Measurements from ENCODE around the gene TMED1. TPM values are rescaled to one million over a fixed set of nuclear protein-coding genes. Genes with fewer than 3 reads are reported as not detected.

The TMED1 gene
- total RNA-seq, 4 donors from 2014 or later, result 14.4 to 34.9 (median 26.5) TPM

GRCh38 chr19:10808937-10809649 lies 26.9 kb downstream of the TMED1 start:
- no peak for DNase-seq (ENCODE audit: low spot score in 2 of 2)
- TF ChIP-seq POLR2A (IDR thresholded peaks at IDR 0.05) (no peak), CTCF (IDR thresholded peaks at IDR 0.05) (no peak)
- intact Hi-C loops (cut with DNase I; ENCODE audit: low total_unique reads), result no loop called here
- 66 to 76% methylated on average over 6 to 10 of the region's 10 CpGs for WGBS, 2 donors
- no peak overlapping the region for H3K4me3 ChIP-seq (ENCODE audit: low read depth, poor library complexity, severe bottlenecking)

GRCh38 chr19:10805758-10806247 lies 30.2 kb downstream of the TMED1 start:
- no peak for DNase-seq (ENCODE audit: low spot score in 2 of 2)
- H3K4me3 ChIP-seq (ENCODE audit: low read depth, poor library complexity, severe bottlenecking), result no peak overlapping the region
- 86 to 90% methylated on average over 9 to 11 of the region's 11 CpGs for WGBS, 2 donors
- TF ChIP-seq CTCF (IDR thresholded peaks at IDR 0.05), result no peak
- no peak for TF ChIP-seq POLR2A (IDR thresholded peaks at IDR 0.05)
- intact Hi-C loops (cut with DNase I; ENCODE audit: low total_unique reads), result no loop called here

GRCh38 chr19:10805065-10805757 lies 30.8 kb downstream of the TMED1 start:
- no peak for DNase-seq (ENCODE audit: low spot score in 2 of 2)
- TF ChIP-seq POLR2A (IDR thresholded peaks at IDR 0.05) (no peak), CTCF (IDR thresholded peaks at IDR 0.05) (no peak)
- intact Hi-C loops (cut with DNase I; ENCODE audit: low total_unique reads), result no loop called here
- H3K4me3 ChIP-seq (ENCODE audit: low read depth, poor library complexity, severe bottlenecking), result no peak overlapping the region
- whole genome bisulfite sequencing, 2 donors, result 86 to 90% methylated on average over 11 of the region's 11 CpGs

- no peak for TF ChIP-seq CTCF (IDR thresholded peaks at IDR 0.05)
- no peak for TF ChIP-seq POLR2A (IDR thresholded peaks at IDR 0.05)
- no peak for DNase-seq (ENCODE audit: low spot score in 2 of 2)
- no peak overlapping the region for H3K4me3 ChIP-seq (ENCODE audit: low read depth, poor library complexity, severe bottlenecking)
- intact Hi-C loops (cut with DNase I; ENCODE audit: low total_unique reads), result no loop called here
- 95 to 97% methylated on average over 9 of the region's 9 CpGs for WGBS, 2 donors
Measured at GRCh38 chr19:10803252-10803651, 32.8 kb downstream of the TMED1 start.

GRCh38 chr19:10802479-10802878 lies 33.5 kb downstream of the TMED1 start:
- TF ChIP-seq POLR2A (IDR thresholded peaks at IDR 0.05) (no peak), CTCF (IDR thresholded peaks at IDR 0.05) (no peak)
- 96 to 98% methylated on average over 5 of the region's 5 CpGs for WGBS, 2 donors
- intact Hi-C loops (cut with DNase I; ENCODE audit: low total_unique reads), result no loop called here
- H3K4me3 ChIP-seq (ENCODE audit: low read depth, poor library complexity, severe bottlenecking), result no peak overlapping the region
- no peak for DNase-seq (ENCODE audit: low spot score in 2 of 2)

All from lower leg skin (tissue), 4 donors.